WTC11 (cell line): ENCODE data around the gene FBLN2.

Experiments used
- MYBL2 ChIP-seq: sonication (generic); formaldehyde crosslinking; IDR thresholded peaks from 2 replicates; pipeline ENCODE4 v1.8.1; 2023; ENCODE audit warnings: mild to moderate bottlenecking, moderate library complexity, missing genetic modification reagents
- TF ChIP-seq, protein P1 (sequence below): fragments of 200-600 bp; IDR thresholded peaks from 2 replicates; pipeline ENCODE4 v1.8.0; 2022; ENCODE audit warnings: antibody characterized with exemption

DNA sequence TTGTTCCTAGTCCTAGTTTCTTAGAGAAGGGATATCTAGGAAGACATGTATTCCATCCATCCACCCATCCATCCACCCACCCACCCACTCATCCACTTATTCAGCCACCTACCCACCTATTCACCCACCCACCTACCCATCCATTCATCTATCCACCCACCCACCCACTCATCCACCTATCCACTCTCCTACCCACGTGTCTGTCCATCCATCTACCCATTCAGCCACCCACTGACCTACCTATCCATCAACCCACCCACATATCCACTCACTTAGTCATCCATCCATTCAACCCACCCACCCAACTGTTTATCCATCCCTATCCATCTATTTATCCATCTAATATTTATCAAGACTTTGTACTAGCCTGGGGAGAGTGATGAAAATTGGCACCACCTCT is 120.5 kb downstream of the FBLN2 start:
- TF ChIP-seq, protein P1, sequence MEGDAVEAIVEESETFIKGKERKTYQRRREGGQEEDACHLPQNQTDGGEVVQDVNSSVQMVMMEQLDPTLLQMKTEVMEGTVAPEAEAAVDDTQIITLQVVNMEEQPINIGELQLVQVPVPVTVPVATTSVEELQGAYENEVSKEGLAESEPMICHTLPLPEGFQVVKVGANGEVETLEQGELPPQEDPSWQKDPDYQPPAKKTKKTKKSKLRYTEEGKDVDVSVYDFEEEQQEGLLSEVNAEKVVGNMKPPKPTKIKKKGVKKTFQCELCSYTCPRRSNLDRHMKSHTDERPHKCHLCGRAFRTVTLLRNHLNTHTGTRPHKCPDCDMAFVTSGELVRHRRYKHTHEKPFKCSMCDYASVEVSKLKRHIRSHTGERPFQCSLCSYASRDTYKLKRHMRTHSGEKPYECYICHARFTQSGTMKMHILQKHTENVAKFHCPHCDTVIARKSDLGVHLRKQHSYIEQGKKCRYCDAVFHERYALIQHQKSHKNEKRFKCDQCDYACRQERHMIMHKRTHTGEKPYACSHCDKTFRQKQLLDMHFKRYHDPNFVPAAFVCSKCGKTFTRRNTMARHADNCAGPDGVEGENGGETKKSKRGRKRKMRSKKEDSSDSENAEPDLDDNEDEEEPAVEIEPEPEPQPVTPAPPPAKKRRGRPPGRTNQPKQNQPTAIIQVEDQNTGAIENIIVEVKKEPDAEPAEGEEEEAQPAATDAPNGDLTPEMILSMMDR: no peak
- TF ChIP-seq MYBL2 (CRISPR knock-in tag): no peak
